Measurements from ENCODE around the gene KIR2DL3.

- no peak for TF ChIP-seq POLR2A (IDR thresholded peaks at IDR 0.05; ENCODE audit: low read length)
- TF ChIP-seq GATA1 (IDR thresholded peaks at IDR 0.05; ENCODE audit: low read depth, low read length): no peak
These were observed 10.1 kb upstream of the KIR2DL3 start for GRCh38 chr19:54728167-54728566.

Measured in erythroblast (primary cell).